8988T (cell line): ENCODE measurements around the gene PCID2.

ENCODE experiments used
- DNase-seq: peaks from one replicate; pipeline ENCODE4 v3.0.0; 2011

Gene PCID2

DNA sequence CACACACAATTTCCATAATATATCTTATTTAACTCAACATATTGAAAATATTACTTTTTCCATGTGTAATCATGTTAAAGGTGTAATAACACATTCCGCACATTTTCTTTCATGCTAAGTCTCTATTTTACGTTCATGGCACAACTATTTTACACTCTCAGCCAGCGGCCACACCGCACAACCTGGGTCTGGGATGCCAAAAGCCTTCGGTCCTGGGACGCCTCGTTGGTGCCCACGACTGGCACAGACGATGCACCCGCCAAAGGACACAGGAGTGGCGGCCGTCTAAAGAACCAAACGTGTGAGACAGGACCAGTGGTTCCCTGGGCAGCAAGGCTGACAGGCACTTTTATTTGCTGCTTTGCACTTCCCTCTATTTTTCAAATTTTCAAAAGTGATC lies 60.1 kb downstream of the PCID2 start:
- DNase-seq = no peak

DNA sequence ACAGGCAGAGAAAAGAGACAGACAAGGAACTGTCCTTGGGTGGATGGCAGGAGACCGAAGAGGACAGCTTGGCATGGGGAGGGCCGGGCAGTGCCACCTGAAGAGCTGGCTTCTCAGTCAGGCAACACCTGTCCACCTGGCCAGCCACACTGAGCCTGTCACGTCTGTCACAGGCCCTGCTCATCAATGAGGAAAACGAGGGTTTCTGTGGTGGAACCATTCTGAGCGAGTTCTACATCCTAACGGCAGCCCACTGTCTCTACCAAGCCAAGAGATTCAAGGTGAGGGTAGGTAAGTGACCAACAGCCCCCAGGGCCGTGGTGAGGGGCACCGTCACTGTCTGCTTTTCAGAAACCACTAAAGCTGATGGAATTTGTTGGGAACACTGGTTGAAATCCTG lies 61.3 kb downstream of the PCID2 start:
- no peak for DNase-seq

DNA sequence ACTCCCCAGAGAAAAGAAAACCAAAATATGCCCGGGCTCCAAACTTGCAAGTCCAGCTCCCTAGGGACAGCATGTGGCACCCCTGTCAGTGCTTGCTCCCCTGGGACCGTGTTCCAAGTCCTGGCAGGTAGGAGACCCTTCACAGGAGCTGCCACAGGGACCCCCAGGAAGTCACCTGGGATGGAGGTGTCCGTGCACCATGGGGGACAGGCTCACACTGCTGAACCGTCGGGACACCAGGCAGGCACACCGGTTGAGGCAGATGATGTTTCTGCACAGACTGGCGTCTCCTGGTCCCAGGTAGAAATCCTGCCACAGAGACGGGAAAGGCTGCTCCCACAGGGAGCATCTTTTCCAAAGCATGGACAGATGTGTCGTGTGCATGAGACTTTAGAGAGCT lies 61.7 kb downstream of the PCID2 start:
- DNase-seq = no peak

DNA sequence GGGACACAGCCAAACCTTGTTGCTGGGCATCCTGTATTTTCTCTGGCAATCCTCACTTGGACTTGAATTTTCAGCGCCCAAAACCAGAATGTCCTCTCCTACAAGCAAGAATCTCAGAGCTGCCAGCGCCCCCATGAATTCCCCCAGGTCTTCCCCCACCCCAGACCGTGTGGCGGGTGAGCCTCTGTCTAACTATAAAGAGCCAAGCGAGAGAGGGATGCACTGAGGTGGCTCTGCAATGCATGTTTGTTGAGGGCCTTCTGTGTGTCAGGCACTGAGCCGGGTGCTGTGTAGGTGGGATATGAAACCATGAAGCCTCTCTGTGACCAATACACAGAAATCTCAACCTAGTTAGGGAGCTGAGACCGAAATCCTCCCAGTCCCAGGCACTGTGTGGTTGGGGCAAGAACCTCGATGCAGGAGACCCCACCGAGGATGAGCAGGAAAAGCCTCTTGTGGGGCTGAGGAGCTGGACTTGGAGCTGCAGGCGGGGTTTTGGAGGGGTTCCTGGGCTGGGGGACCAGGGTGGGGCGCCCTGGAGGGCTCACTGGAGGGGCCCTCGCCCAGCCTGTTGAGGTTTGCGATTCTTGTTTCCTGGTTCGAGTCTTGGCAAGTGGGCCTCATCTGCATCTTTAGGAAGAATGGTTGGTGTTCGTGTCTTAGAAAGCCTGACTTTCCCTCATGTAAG lies 62.4 kb downstream of the PCID2 start:
- DNase-seq = no peak

DNA sequence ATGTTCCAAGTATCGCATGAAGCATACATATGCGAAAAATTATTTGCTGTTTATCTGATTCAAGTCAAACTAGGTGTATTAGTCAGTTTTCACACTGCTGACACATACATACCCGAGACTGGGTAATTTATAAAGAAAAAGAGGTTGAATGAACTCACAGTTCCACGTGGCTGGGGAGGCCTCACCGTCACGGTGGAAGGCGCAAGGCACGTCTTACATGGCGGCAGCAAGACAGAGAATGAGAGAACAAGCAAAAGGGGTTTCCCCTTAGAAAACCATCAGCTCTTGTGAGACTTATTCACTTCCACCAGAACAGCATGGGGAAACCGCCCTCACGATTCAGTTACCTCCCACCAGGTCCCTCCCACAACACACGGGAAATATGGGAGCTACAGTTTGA lies 63.0 kb downstream of the PCID2 start:
- no peak for DNase-seq

DNA sequence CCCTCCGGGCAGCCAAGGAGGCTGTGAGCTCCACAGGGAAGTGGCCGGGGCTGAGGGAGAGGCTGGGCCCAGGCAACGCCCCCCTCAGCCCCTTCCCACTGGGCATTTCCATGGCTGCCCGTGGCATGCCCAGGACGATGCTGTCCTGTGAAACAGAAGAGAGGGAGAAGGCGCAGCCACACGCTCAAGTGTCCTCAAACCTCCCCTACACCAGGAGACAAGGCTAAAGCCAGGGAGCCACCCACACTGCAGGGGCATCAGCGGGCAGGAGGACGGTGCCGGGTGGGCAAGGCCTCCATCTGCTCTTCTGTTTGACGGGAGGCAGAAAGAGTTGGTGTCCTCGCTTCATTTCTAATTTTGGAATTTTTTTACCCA lies 64.2 kb downstream of the PCID2 start:
- DNase-seq = no peak

DNA sequence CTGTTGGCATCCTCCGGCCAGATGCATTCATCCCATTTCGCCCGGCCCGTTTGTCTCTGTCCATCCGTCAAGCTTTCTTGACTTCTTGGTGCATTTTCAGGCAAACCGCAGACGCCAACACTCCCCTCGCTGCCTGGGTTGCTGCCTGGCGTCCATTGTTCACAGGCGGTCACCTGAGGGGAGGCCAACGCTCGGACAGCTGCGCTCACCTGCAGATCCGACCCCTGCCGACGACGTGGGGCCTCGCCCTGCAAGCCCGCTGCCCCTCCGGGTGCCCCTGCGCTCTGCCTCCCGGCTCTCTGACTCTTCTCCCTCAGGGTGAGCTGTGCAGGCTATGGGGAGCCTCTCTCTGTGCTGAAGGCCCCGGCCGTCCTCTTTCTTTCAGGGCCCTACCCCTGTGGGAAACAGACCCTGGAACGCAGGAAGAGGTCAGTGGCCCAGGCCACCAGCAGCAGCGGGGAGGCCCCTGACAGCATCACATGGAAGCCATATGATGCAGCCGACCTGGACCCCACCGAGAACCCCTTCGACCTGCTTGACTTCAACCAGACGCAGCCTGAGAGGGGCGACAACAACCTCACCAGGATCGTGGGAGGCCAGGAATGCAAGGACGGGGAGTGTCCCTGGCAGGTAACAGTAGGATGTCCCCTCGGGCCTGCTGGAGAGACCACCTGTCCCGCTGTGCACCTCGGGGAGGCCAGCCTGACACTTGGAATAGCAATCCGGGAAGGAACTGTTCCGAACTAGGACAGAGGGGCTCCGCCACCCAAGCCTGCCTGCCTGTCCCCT lies 64.8 kb downstream of the PCID2 start:
- DNase-seq = no peak

DNA sequence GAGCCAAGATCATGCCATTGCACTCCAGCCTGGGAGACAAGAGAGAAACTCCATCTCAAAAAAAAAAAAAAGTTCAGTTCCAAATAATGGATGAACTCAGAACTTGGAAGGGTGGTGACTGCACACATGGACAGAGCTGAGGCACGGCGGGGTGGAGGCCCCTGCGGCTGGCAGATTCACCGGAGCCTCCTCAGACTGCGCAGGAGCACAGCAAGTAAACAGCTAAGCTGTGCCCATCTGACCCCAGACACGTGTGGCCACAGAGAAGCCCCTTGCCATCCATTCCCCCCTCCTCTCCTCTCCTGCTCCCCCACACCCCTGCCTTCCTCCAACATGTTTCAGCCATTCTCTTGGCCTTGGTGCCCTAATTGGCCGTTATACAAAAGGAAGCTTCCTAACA lies 65.6 kb downstream of the PCID2 start:
- DNase-seq = no peak

DNA sequence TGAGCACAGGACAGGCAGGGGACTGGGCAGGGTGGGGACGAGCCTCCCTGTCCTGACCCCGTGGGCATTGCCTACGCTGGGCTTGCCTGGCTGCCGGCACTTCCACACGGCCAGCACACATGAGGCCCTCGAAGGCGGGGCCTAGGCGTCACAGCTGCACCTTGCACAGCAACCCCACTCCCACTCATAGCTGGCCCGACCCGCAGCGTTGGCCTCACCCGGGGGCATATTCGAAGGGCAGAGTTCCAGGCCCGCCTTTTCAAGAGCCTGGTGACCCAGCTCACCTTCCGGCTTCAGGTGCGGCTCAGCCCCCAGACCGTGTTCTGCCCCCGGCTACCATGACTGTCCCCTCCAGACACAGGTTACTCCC lies 66.9 kb downstream of the PCID2 start:
- no peak for DNase-seq

DNA sequence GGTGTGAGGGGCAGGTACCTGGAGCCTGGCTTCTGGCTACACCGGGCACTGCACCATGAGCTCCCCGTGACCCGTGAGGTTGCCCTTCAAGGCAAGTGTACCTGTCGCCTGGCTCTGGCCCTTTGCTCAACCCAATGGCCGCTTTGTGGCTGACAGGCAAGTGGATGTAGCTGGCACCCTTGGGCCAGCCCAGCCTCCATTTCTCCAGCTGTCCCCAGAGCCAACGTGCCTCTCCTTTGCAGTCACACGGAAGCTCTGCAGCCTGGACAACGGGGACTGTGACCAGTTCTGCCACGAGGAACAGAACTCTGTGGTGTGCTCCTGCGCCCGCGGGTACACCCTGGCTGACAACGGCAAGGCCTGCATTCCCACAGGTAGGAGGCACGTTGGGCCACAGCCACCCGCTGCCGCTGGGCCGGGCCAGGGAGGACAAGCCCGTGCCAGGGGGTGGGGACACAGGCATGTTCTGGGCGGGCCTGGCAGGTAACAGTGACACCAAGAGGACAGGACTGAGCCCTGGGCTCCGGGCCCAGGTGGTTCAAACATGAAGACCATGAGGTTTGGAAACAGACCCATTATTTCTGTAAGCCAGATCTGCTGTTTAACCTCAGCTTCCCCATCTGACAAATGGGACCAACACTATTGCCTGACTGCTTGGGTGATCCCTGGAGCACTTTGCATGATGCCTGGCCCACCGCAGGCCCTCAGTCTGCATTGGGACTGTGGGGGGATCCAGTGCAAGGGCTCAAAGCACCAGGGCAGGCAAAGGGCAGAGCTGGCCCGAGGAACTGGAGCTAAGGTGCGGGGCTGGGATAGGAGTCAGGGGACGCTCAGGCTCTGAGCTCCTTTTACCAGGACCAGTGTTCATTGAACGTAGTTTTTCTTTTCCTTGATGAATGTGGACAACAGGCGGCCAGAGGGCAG lies 67.5 kb downstream of the PCID2 start:
- no peak for DNase-seq

DNA sequence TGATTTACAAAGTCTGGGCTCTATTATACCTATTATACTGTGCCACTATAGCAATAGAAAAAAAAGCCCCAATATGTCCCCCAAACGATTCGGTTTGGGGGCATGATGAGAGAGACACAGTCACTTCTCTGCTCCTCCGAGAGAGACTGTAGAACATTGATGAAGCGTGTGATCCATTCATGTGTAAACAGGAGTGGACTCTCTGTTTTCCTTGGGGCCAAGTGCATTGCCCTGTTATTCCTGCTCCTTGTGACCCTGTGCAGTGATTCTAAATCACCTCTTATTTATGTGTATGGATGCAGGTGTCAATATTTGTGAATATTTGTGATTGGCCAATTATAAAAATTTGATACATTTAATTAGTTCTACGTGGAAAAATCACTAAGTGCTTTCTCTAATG lies 68.9 kb downstream of the PCID2 start:
- DNase-seq = no peak

DNA sequence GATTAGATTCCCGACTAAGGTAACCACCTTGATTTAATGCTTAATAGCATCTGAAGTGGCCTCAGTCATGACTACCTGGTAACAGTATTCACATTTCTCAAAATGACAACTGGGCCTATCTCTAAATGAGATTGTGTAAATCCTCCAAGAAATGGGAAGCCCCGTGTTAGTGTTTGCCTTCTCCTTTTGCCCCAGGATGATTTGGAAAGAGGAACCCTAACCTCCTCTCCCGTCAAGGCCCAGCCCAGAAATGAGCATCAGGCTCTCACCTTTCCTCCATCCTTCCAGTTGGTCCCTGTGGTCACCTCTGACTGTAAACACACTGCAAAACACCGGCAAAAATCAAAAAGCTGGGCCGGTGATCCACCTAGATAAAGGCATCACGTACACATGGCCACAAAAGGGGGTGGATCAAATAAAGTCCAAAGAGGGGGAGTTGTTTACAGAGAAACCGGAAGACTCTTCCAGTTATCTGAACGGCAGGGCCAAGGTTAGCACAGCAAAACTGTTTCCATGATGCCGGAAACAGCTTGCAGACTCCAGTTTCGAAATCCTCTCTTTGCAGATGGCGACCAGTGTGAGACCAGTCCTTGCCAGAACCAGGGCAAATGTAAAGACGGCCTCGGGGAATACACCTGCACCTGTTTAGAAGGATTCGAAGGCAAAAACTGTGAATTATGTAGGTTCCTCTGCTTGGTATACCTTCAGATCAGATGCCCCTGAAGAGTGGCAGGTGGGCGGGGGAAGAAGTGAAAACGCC lies 69.5 kb downstream of the PCID2 start:
- no peak for DNase-seq

DNA sequence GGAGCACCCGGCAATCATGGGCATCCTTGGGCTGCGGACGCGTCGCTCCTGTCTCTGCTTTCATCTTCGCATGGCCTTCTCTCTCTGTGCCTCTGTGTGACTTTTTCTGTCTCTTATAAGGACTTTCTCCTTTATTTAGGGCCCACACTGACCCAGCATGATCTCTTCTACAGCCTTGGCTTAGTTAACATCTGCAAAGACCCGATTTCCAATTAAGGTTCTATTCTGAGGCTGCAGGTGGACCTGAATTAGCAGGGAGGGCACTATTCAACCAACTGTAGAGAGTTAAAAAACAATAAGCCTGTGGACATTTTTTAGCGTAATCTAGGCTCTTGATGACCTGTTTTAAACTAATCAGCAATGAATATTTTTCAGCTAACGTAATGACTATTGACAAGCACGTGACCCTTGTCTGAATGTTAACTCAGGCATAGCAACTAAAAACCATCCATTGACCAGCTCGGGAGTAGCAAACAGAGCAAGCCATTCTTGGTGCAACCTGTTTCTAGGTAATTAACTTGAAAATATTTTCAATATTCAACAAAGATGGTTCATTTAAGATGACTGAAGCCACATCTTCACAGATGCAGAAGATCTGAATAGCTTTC lies 70.7 kb downstream of the PCID2 start:
- DNase-seq = no peak

DNA sequence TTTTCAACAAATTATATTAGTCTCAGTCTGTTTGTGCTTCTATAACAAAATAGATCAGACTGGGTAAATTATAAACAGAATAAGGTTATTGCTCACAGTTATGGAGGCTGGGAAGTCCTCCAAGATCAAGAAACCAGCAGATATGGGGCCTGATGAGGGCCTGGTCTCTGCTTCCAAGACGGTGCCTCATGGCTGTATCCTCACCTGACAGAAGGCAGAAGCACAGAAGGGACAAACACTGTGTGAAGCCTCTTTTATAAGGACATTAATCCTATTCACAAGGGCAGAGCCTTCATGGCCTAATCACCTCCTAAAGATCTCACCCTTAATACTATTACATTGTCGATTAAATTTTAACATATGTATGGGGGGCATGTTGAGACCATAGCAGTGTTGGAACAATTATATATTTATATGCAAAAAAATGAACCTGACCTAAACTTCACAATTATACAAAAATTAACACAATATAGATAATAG lies 73.1 kb downstream of the PCID2 start:
- DNase-seq = no peak

DNA sequence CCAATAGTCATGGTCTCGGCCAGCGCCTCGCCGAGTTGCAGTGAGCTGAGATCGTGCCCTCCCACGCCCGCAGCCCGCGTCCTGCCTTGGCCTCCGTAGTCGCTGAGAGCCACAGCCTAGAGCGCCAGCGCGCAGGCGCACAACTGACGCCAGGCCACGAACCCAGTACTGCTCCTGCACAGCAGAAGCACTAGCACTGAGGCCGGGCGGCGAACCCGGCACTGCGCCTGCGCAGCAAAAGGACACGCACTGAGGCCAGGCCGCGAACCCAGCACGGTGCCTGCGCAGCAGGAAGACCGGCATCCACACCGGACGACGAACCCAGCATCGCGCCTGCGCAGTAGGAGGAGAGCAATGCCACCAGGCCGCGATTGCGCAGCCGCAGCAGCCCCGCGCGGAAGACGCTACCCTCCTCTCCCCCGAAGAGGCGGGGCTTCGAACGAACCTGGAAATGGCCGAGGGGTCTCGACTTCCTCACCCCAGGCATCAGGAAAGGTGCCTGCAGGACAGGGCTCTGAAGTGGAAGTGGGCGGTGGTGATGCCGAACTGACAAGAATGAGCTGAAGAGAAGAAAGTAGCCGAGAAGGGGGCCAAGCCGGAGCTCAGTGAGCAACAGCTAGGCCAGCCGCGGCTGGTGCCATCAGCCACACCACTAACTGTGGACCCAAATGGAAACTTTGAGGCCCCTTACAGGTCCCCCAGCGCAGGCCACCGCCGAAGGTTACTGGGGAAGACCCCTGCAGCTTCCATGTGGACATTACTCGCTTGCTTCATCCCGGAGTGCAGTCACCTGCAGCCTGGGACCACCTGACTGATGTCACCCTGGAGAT lies 78.3 kb downstream of the PCID2 start:
- no peak for DNase-seq

DNA sequence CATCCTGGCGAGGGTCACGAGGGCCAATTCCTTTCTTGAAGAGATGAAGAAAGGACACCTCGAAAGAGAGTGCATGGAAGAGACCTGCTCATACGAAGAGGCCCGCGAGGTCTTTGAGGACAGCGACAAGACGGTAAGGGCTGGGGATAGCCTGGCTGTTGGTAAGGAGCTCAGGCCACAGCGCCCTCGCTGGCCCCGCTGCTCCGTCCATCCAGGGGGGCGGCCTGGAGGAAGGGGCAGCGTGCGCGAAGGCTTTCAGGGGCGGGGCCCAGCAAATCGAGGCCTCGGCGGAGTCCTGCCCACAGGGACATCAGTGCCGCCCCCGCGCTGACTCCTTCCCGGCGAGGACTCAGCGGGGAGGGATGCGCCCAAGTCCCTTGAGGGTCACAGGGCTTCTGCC lies 79.0 kb downstream of the PCID2 start:
- no peak for DNase-seq
